Lung (tissue), 12 donors: Measurements from ENCODE around the gene ACTR5. TPM values are rescaled to one million over a fixed set of nuclear protein-coding genes. Genes with fewer than 3 reads are reported as not detected.

Experiments used
- ATAC-seq: fragments of 200-7000 bp; cut with Tn5 transposase; one replicate; pipeline ENCODE4 v1.9.1; 2020; ENCODE audit warnings: moderate number of reproducible peaks; ENCODE audit not compliant: insufficient read depth, low FRiP score
- DNase-seq, 3 donors: peaks; one replicate each; pipeline ENCODE4 v3.0.0-alpha.2; 2013 to 2017
- H3K27ac ChIP-seq, 2 donors: one replicate each; pipeline ENCODE4 v1.5.1; 2013; ENCODE audit warnings: mild to moderate bottlenecking in 2 of 2, moderate library complexity in 2 of 2, control low read depth in 1 of 2, inconsistent platforms in 1 of 2, low read depth in 1 of 2, low read length in 1 of 2
- H3K27me3 ChIP-seq, 3 donors: one replicate each; pipeline ENCODE4 v1.5.1; 2013; ENCODE audit warnings: low read length in 2 of 3; ENCODE audit not compliant: control insufficient read depth in 3 of 3, insufficient read depth in 3 of 3
- H3K36me3 ChIP-seq, 4 donors: one replicate each; pipeline ENCODE4 v1.5.1; 2013; ENCODE audit warnings: low read length in 4 of 4, mild to moderate bottlenecking in 1 of 4, moderate library complexity in 1 of 4; ENCODE audit not compliant: control insufficient read depth in 4 of 4, insufficient read depth in 4 of 4
- H3K4me1 ChIP-seq, 5 donors: one replicate each; pipeline ENCODE4 v1.5.1; 2013; ENCODE audit warnings: low read length in 5 of 5, mild to moderate bottlenecking in 2 of 5, moderate library complexity in 1 of 5; ENCODE audit not compliant: control insufficient read depth in 5 of 5, insufficient read depth in 5 of 5
- H3K4me3 ChIP-seq: one replicate; pipeline ENCODE4 v1.5.1; 2013; ENCODE audit warnings: mild to moderate bottlenecking, control low read depth, moderate library complexity
- H3K9ac ChIP-seq, 2 donors: one replicate each; pipeline ENCODE4 v1.5.1; 2013; ENCODE audit warnings: low read length in 2 of 2, control low read depth in 1 of 2; ENCODE audit not compliant: insufficient read depth in 1 of 2
- H3K9me3 ChIP-seq, 4 donors: one replicate each; pipeline ENCODE4 v1.5.1; 2013; ENCODE audit warnings: low read length in 3 of 4, mild to moderate bottlenecking in 1 of 4, moderate library complexity in 1 of 4; ENCODE audit not compliant: control insufficient read depth in 4 of 4, insufficient read depth in 3 of 4
- CTCF ChIP-seq: IDR thresholded peaks from 2 replicates; pipeline ENCODE4 v1.5.1; 2012; ENCODE audit warnings: mild to moderate bottlenecking; ENCODE audit errors: control extremely low read depth, extremely low read depth
- WGBS, 2 donors: extraction: QIAGEN DNeasy Blood & Tissue Kit; methylation state at CpG; one replicate each; pipeline ENCODE4 v1.1.7; 2013; 5-methylcytosine and 5-hydroxymethylcytosine counted together
- polyA plus RNA-seq, 2 donors: library from polyadenylated mRNA; stranded (reverse); fragments of 200-250 nt; gene quantifications; one replicate each; pipeline ENCODE4 v1.2.1, GENCODE V29; 2013
- total RNA-seq, 2 donors: library from RNA; depleted of rRNA in 1 of 2; stranded (reverse); fragments of >200 nt in 1 of 2; gene quantifications; one replicate each; pipeline ENCODE4 v1.2.1, GENCODE V29; 2014 to 2021
- donor health status: control.
- donor health status: control.
- donor health status: Bipolar disorder and iron deficiency.
- donor health status: healthy.
- donor health status: DM: yes; HTN: yes; CAD: no.

ACTR5 gene
- total and polyA plus RNA-seq, 4 donors = 5.3 to 9.5 (median 6.4) TPM

- TF ChIP-seq CTCF = no peak
- H3K27me3 ChIP-seq = peaks cover 0 to 7% (median 7%) of the 10 kb centered on the region in 3 donors
- 96 to 100% methylated on average over 2 of the region's 2 CpGs for WGBS, 2 donors
Measured at GRCh38 chr20:38745757-38746156, 2.5 kb upstream of the ACTR5 start.

GRCh38 chr20:38747495-38748096 lies 664 bp upstream of the ACTR5 start:
- no peak for DNase-seq
- no peak for ATAC-seq
- peak overlapping the region in 1 of 2 donors; percentile 78 for H3K9ac ChIP-seq
- peaks cover 0 to 10% (median 5%) of the 10 kb centered on the region in 4 donors for H3K36me3 ChIP-seq
- no peak overlapping the region for H3K4me3 ChIP-seq
- H3K9me3 ChIP-seq = no peaks in the 10 kb centered on the region
- H3K27me3 ChIP-seq = peaks cover 0 to 3% (median 0%) of the 10 kb centered on the region in 3 donors
- H3K27ac ChIP-seq = peak overlapping the region in 1 of 2 donors; percentile 64
- peaks cover 0 to 15% (median 4%) of the 10 kb centered on the region in 5 donors for H3K4me1 ChIP-seq
- no peak for TF ChIP-seq CTCF
- 12 to 13% methylated on average over 39 of the region's 39 CpGs for WGBS, 2 donors

More at GRCh38 chr20:38745757-38746156, 2.5 kb upstream of the ACTR5 start:
- Histone ChIP-seq H3K4me1 (peaks cover 0 to 15% (median 4%) of the 10 kb centered on the region in 5 donors), H3K9me3 (no peaks in the 10 kb centered on the region), H3K9ac (no peak overlapping the region), H3K27ac (no peak overlapping the region), H3K36me3 (peaks cover 0 to 6% (median 0%) of the 10 kb centered on the region in 4 donors), H3K4me3 (no peak overlapping the region)
- ATAC-seq = no peak
- no peak for DNase-seq

DNA sequence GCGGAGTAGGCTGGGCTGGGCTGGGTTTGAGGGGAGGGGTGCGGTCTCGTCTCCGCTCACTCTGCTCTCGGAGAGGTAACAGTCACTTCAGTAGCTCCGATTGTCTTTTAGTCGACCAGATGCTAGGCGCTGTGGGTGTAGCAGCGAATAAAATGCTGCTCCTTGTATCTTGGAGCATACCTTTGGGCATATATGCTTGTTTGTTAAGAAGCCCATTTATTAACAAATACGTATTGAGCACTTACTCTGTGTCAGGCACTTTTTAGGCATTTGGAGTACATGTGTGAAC lies 545 bp downstream of the ACTR5 start:
- peaks cover 0 to 15% (median 4%) of the 10 kb centered on the region in 5 donors for H3K4me1 ChIP-seq
- ATAC-seq (peak; percentile 32), DNase-seq (peak in 1 of 3 donors; percentile 15)
- peaks cover 0 to 3% (median 0%) of the 10 kb centered on the region in 3 donors for H3K27me3 ChIP-seq
- H3K4me3 ChIP-seq = peak overlapping the region; percentile 99
- H3K9me3 ChIP-seq = no peaks in the 10 kb centered on the region
- peaks cover 0 to 10% (median 5%) of the 10 kb centered on the region in 4 donors for H3K36me3 ChIP-seq
- 2% methylated on average over 10 of the region's 10 CpGs for WGBS, 2 donors
- no peak for TF ChIP-seq CTCF
- H3K9ac ChIP-seq = peak overlapping the region; percentile 43 to 52
- H3K27ac ChIP-seq = peak overlapping the region; percentile 58 to 97
